DMS53 treated with DMSO at 0.1 percent for 48 hours (cell line): ENCODE data around the gene CCDC3.

Source experiments
- DNase-seq: peaks from one replicate; lab custom pipeline; 2025; ENCODE audit not compliant: unreplicated experiment; lab: John Stamatoyannopoulos, UW

Gene CCDC3

GRCh38 chr10:12965571-12965970 lies 35.9 kb downstream of the CCDC3 start:
- no peak for DNase-seq

- no peak for DNase-seq
Measured at GRCh38 chr10:12962556-12962955, 39.0 kb downstream of the CCDC3 start.

GRCh38 chr10:12961416-12962205 lies 39.9 kb downstream of the CCDC3 start:
- DNase-seq, result no peak

GRCh38 chr10:12960941-12961340 lies 40.6 kb downstream of the CCDC3 start:
- no peak for DNase-seq

- DNase-seq, result no peak
Measured at GRCh38 chr10:12960334-12960898, 41.1 kb downstream of the CCDC3 start.

- no peak for DNase-seq
Measured at GRCh38 chr10:12958546-12959110, 42.9 kb downstream of the CCDC3 start.

GRCh38 chr10:12957081-12957480 lies 44.4 kb downstream of the CCDC3 start:
- DNase-seq, result no peak

GRCh38 chr10:12954866-12955265 lies 46.6 kb downstream of the CCDC3 start:
- no peak for DNase-seq

- DNase-seq, result no peak
Measured at GRCh38 chr10:12950583-12951128, 50.9 kb downstream of the CCDC3 start.

GRCh38 chr10:12949248-12949647 lies 52.3 kb downstream of the CCDC3 start:
- DNase-seq, result no peak

- DNase-seq, result no peak
Measured at GRCh38 chr10:12947741-12948140, 53.8 kb downstream of the CCDC3 start.

- no peak for DNase-seq
Measured at GRCh38 chr10:12946372-12946771, 55.1 kb downstream of the CCDC3 start.

GRCh38 chr10:12945690-12946359 lies 55.7 kb downstream of the CCDC3 start:
- no peak for DNase-seq

- no peak for DNase-seq
Measured at GRCh38 chr10:12944931-12945330, 56.6 kb downstream of the CCDC3 start.

- DNase-seq, result no peak
Measured at GRCh38 chr10:12943425-12943824, 58.1 kb downstream of the CCDC3 start.

GRCh38 chr10:12941966-12942365 lies 59.5 kb downstream of the CCDC3 start:
- no peak for DNase-seq

GRCh38 chr10:12940791-12941190 lies 60.7 kb downstream of the CCDC3 start:
- no peak for DNase-seq

GRCh38 chr10:12938271-12938670 lies 63.2 kb downstream of the CCDC3 start:
- DNase-seq, result no peak

- DNase-seq, result no peak
Measured at GRCh38 chr10:12937527-12937926, 64.0 kb downstream of the CCDC3 start.

- no peak for DNase-seq
Measured at GRCh38 chr10:12934777-12935176, 66.7 kb downstream of the CCDC3 start.

GRCh38 chr10:12929381-12929780 lies 72.1 kb downstream of the CCDC3 start:
- no peak for DNase-seq

GRCh38 chr10:12928571-12928970 lies 72.9 kb downstream of the CCDC3 start:
- DNase-seq, result no peak
